ENCODE measurements around the gene TRIP12. TPM values are rescaled to one million over a fixed set of nuclear protein-coding genes. Genes with fewer than 3 reads are reported as not detected.

The TRIP12 gene
- total RNA-seq, 1 experiment from 2014 or later, result 115 TPM

DNA sequence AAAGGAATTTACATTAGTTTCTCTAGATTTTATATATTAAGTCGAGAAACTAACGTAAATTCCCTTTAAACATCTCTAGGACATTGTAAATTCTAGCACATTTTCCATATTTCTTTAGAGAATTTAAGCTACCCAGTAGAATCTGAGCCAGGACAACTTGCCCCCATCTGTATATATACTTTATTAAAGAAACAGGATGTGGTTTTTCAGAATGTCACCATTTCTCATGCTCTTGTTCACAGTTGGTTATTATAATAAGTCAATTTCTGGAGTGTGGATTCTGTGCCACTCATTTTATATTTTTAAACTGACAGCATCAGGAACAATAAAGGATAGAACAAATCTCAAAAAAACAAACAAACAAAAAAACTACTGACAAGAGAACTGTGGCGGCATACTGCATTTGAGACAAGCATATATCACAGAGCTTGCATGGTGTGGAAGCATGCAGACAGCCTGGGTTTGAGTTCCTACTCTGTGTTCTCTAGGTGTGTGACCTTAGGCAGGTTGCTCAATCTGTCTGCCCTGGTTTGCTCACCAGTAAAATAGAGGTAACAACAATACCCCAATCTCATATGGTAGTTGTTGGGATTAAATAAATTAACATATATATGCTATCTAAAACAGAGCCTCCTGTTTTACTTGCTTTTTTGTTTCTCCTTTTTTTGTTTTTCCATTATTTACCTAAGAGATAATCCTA is 146.0 kb downstream of the TRIP12 start:
- peaks cover 57% of the 10 kb centered on the region for H3K36me3 Mint-ChIP-seq (ENCODE audit: insufficient read depth, unreplicated experiment)
- TF ChIP-seq, protein P1, sequence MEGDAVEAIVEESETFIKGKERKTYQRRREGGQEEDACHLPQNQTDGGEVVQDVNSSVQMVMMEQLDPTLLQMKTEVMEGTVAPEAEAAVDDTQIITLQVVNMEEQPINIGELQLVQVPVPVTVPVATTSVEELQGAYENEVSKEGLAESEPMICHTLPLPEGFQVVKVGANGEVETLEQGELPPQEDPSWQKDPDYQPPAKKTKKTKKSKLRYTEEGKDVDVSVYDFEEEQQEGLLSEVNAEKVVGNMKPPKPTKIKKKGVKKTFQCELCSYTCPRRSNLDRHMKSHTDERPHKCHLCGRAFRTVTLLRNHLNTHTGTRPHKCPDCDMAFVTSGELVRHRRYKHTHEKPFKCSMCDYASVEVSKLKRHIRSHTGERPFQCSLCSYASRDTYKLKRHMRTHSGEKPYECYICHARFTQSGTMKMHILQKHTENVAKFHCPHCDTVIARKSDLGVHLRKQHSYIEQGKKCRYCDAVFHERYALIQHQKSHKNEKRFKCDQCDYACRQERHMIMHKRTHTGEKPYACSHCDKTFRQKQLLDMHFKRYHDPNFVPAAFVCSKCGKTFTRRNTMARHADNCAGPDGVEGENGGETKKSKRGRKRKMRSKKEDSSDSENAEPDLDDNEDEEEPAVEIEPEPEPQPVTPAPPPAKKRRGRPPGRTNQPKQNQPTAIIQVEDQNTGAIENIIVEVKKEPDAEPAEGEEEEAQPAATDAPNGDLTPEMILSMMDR (IDR thresholded peaks at IDR 0.05; ENCODE audit: insufficient read depth in 1 of 2, low read depth in 1 of 2, low read length in 1 of 2, severe bottlenecking in 1 of 2, unreplicated experiment in 1 of 2), result no peak
- Histone ChIP-seq H3K36me3 (ENCODE audit: control insufficient read depth, insufficient read depth, low read length) (0 out of 2 replicates have a peak, but pooled peaks cover 1% of the 10 kb centered on the region), H3K4me1 (no peaks in the 10 kb centered on the region), H3K4me3 (ENCODE audit: low read depth, low read length) (no peak overlapping the region), H3K27me3 (replicated peaks; ENCODE audit: control insufficient read depth, insufficient read depth, low read length) (no peaks in the 10 kb centered on the region), H3K9me3 (no peaks in the 10 kb centered on the region)
- no peaks in the 10 kb centered on the region for H3K9me3 Mint-ChIP-seq (ENCODE audit: unreplicated experiment)
- ChIA-PET CTCF (no interaction called here), POLR2A (no interaction called here)
- DNase-seq, result no peak
- intact Hi-C loops (cut with micrococcal nuclease; ENCODE audit: unreplicated experiment), result no loop called here
- H3K27ac Mint-ChIP-seq (ENCODE audit: unreplicated experiment), result no peak overlapping the region
- no peak overlapping the region for H3K4me3 Mint-ChIP-seq (ENCODE audit: unreplicated experiment)
- no peaks in the 10 kb centered on the region for H3K27me3 Mint-ChIP-seq (ENCODE audit: insufficient read depth, unreplicated experiment)
- H3K4me1 Mint-ChIP-seq (ENCODE audit: low read depth, unreplicated experiment), result peaks cover 6% of the 10 kb centered on the region
- BruUV-seq (replicated peaks), result no TSS peak

DNA sequence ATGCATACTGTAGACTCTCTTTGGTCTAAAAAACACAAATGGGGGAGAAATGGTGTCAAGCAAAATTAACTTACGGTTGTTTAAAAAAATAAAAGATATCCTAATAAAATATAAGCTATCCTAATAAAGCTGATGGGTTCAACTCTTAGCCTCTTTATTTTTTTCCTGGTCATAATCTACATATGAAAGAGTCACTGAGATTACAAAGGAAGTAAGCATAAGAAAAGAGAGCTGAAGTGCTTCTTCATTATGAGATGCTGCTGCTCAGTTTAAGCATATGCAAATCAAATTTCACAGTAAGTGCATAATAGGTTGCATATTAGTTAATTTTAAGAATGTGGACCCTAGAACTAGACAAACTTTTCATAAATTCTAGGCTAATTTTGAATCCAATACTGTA is 147.6 kb downstream of the TRIP12 start:
- ChIA-PET POLR2A (no interaction called here), CTCF (no interaction called here)
- Mint-ChIP-seq H3K9me3 (ENCODE audit: unreplicated experiment) (no peaks in the 10 kb centered on the region), H3K27me3 (ENCODE audit: insufficient read depth, unreplicated experiment) (no peaks in the 10 kb centered on the region), H3K4me1 (ENCODE audit: low read depth, unreplicated experiment) (no peaks in the 10 kb centered on the region), H3K4me3 (ENCODE audit: unreplicated experiment) (no peak overlapping the region), H3K36me3 (ENCODE audit: insufficient read depth, unreplicated experiment) (peaks cover 50% of the 10 kb centered on the region), H3K27ac (ENCODE audit: unreplicated experiment) (no peak overlapping the region)
- H3K36me3 ChIP-seq (ENCODE audit: control insufficient read depth, insufficient read depth, low read length), result 0 out of 2 replicates have a peak, but pooled peaks cover 1% of the 10 kb centered on the region
- no peak for DNase-seq
- intact Hi-C loops (cut with micrococcal nuclease; ENCODE audit: unreplicated experiment), result no loop called here
- H3K9me3 ChIP-seq, result no peaks in the 10 kb centered on the region
- H3K4me1 ChIP-seq, result no peaks in the 10 kb centered on the region
- BruUV-seq (replicated peaks), result no TSS peak
- TF ChIP-seq, protein P1 (IDR thresholded peaks at IDR 0.05; ENCODE audit: insufficient read depth in 1 of 2, low read depth in 1 of 2, low read length in 1 of 2, severe bottlenecking in 1 of 2, unreplicated experiment in 1 of 2), result no peak
- H3K27me3 ChIP-seq (replicated peaks; ENCODE audit: control insufficient read depth, insufficient read depth, low read length), result no peaks in the 10 kb centered on the region
- no peak overlapping the region for H3K4me3 ChIP-seq (ENCODE audit: low read depth, low read length)

DNA sequence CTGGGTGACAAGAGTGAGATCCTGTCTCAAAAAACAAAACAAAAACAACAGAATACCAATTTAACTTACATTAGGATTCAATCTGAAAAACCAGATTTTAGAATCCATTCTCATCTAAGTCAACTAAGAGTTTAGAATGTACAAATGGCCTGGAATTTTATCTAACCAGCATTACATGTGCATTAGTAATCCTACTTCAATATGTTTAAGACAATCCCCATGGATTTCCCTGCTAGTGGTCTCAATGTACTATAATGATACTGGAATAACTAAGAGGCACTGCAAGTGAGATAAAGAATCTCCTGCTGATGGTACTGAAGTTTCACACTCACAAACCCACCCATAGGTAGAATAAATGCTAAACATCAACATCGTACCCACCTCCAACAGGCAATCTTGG is 153.6 kb downstream of the TRIP12 start:
- H3K9me3 Mint-ChIP-seq (ENCODE audit: unreplicated experiment), result no peaks in the 10 kb centered on the region
- H3K27me3 Mint-ChIP-seq (ENCODE audit: insufficient read depth, unreplicated experiment), result no peaks in the 10 kb centered on the region
- ChIA-PET CTCF (no interaction called here), POLR2A (no interaction called here)
- H3K4me1 ChIP-seq, result no peaks in the 10 kb centered on the region
- H3K9me3 ChIP-seq, result no peaks in the 10 kb centered on the region
- TF ChIP-seq, protein P1 (IDR thresholded peaks at IDR 0.05; ENCODE audit: insufficient read depth in 1 of 2, low read depth in 1 of 2, low read length in 1 of 2, severe bottlenecking in 1 of 2, unreplicated experiment in 1 of 2), result no peak
- no peaks in the 10 kb centered on the region for H3K27me3 ChIP-seq (replicated peaks; ENCODE audit: control insufficient read depth, insufficient read depth, low read length)
- intact Hi-C loops (cut with micrococcal nuclease; ENCODE audit: unreplicated experiment), result no loop called here
- no peak overlapping the region for H3K27ac Mint-ChIP-seq (ENCODE audit: unreplicated experiment)
- no peak overlapping the region for H3K4me3 Mint-ChIP-seq (ENCODE audit: unreplicated experiment)
- BruUV-seq (replicated peaks), result no TSS peak
- no peak for DNase-seq
- no peaks in the 10 kb centered on the region for H3K4me1 Mint-ChIP-seq (ENCODE audit: low read depth, unreplicated experiment)
- no peak overlapping the region for H3K4me3 ChIP-seq (ENCODE audit: low read depth, low read length)
- H3K36me3 Mint-ChIP-seq (ENCODE audit: insufficient read depth, unreplicated experiment), result peaks cover 55% of the 10 kb centered on the region
- H3K36me3 ChIP-seq (ENCODE audit: control insufficient read depth, insufficient read depth, low read length), result 0 out of 2 replicates have a peak, but pooled peaks cover 1% of the 10 kb centered on the region
